Islet of Langerhans (tissue), 1 donor: ENCODE results near the gene PCDHA2.
"Not testable (repeated sequence)": the region's sequence is repeated elsewhere in the genome, so short reads cannot be mapped to it uniquely, and the experiment has no call there.

Experiments
- FAIRE-seq: peaks from one replicate; lab custom pipeline; 2011; peaks lifted over from hg19 to GRCh38; lab: Jason Lieb, UNC

Gene PCDHA2

DNA sequence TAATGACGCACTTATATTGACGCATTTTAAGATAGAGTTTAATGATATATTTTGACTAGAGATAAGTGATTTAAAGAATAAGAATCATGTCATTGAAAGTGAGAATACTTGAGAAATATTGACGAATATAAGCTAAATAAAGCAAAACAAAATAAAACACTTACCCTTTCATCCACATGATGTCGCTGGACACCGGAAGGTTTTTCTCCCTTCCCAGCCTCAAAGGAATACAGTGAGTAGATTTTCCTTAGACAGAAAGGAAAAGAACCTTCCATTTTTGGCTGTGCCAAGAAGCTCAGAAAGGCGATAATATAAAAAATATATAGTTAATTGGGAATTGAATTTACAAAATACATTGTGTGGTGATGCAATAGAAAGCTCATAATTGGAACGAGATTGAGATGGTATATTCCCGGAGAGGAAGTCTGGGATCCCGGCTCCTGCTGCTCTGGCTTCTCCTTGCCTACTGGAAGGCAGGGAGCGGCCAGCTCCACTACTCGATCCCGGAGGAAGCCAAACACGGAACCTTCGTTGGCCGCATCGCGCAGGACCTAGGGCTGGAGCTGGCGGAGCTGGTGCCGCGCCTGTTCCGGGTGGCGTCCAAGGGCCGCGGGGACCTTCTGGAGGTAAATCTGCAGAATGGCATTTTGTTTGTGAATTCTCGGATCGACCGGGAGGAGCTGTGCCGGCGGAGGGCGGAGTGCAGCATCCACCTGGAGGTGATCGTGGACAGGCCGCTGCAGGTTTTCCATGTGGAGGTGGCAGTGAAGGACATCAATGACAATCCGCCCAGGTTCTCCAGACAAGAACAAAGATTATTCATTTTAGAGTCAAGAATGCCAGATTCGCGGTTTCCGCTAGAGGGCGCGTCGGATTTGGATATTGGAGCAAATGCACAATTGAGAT lies 27.0 kb downstream of the PCDHA2 start, which contains the start of gene PCDHA5:
Gene PCDHA5 (plus strand): TSS at position 239 of the 906 bp plus-strand sequence.
- peak; percentile 53 for FAIRE-seq

- no peak for FAIRE-seq
Measured at GRCh38 chr5:140822281-140822629, 27.6 kb downstream of the PCDHA2 start.

DNA sequence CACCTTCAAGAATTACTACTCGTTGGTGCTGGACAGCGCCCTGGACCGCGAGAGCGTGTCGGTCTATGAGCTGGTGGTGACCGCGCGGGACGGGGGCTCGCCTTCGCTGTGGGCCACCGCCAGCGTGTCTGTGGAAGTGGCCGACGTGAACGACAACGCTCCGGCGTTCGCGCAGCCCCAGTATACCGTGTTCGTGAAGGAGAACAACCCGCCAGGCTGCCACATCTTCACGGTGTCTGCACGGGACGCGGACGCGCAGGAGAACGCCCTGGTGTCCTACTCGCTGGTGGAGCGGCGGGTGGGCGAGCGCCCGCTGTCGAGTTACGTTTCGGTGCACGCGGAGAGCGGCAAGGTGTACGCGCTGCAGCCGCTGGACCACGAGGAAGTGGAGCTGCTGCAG lies 28.3 kb downstream of the PCDHA2 start:
- not testable (repeated sequence) for FAIRE-seq

GRCh38 chr5:140823475-140823874 lies 28.8 kb downstream of the PCDHA2 start:
- FAIRE-seq = no peak

- no peak for FAIRE-seq
Measured at GRCh38 chr5:140827704-140828361, 33.2 kb downstream of the PCDHA2 start, which contains the start of gene PCDHA6. TSS of gene PCDHA6 (plus strand) at chr5:140827960. CDS start at chr5:140828092, 132 bp downstream.

- FAIRE-seq = no peak
Measured at GRCh38 chr5:140828362-140828737, 33.7 kb downstream of the PCDHA2 start.

- FAIRE-seq = not testable (repeated sequence)
Measured at GRCh38 chr5:140829511-140830501, 35.2 kb downstream of the PCDHA2 start.

- no peak for FAIRE-seq
Measured at GRCh38 chr5:140833993-140834392, 39.3 kb downstream of the PCDHA2 start, which contains the start of gene PCDHA7. TSS of gene PCDHA7 (plus strand) at chr5:140834269. CDS start at chr5:140834384, 115 bp downstream.

DNA sequence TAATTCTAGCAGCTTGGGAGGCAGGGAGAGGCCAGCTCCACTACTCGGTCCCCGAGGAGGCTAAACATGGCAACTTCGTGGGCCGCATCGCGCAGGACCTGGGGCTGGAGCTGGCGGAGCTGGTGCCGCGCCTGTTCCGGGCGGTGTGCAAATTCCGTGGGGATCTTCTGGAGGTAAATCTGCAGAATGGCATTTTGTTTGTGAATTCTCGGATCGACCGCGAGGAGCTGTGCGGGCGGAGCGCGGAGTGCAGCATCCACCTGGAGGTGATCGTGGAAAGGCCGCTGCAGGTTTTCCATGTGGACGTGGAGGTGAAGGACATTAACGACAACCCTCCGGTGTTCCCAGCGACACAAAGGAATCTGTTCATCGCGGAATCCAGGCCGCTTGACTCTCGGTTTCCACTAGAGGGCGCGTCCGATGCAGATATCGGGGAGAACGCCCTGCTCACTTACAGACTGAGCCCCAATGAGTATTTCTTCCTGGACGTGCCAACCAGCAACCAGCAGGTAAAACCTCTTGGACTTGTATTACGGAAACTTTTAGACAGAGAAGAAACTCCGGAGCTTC lies 39.9 kb downstream of the PCDHA2 start:
- FAIRE-seq = not testable (repeated sequence)

DNA sequence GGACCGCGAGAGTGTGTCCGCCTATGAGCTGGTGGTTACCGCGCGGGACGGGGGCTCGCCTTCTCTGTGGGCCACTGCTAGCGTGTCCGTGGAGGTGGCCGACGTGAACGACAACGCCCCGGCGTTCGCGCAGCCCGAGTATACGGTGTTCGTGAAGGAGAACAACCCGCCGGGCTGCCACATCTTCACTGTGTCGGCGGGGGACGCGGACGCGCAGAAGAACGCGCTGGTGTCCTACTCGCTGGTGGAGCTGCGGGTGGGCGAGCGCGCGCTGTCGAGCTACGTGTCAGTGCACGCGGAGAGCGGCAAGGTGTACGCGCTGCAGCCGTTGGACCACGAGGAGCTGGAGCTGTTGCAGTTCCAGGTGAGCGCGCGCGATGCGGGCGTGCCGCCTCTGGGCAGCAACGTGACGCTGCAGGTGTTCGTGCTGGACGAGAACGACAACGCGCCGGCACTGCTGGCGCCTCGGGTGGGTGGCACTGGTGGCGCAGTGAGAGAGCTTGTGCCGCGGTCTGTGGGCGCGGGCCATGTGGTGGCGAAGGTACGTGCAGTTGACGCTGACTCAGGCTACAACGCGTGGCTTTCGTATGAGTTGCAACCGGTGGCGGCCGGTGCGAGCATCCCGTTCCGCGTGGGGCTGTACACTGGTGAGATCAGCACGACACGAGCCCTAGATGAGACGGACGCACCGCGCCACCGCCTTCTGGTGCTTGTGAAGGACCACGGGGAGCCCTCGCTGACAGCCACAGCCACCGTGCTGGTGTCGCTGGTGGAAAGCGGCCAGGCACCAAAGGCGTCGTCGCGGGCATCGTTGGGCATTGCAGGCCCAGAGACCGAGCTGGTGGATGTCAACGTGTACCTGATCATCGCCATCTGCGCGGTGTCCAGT lies 41.2 kb downstream of the PCDHA2 start:
- FAIRE-seq = no peak

DNA sequence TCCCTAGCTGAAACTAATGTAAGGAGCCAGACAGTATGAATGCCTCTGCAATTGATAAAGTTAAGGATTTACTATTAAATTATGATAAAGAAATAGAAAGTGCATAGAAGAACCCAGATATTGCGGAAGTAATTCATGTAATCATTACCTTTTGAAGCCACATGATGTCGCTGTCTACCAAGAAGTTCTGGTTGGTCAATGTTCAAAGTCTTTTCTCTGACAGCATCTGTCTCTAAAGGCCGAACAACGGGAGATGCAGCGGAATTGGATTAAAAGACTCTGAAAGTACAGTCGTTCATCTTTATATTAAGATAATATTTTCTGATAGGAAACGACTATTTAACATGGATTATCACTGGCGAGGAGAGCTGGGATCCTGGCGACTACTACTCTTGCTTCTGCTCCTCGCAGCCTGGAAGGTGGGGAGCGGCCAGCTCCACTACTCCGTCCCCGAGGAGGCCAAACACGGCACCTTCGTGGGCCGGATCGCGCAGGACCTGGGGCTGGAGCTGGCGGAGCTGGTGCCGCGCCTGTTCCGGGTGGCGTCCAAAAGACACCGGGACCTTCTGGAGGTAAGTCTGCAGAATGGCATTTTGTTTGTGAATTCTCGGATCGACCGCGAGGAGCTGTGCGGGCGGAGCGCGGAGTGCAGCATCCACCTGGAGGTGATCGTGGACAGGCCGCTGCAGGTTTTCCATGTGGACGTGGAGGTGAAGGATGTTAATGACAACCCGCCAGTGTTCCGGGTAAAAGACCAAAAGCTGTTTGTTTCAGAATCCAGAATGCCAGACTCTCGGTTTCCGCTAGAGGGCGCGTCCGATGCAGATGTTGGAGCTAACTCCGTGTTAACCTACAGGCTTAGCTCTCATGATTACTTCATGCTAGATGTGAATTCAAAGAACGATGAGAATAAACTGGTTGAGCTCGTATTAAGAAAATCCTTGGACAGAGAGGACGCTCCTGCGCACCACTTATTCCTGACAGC lies 46.6 kb downstream of the PCDHA2 start, which contains the start of gene PCDHA8:
Gene PCDHA8 (plus strand): TSS at position 210 of the 985 bp plus-strand sequence. CDS start 135 bp downstream, at position 345.
- FAIRE-seq = no peak

- no peak for FAIRE-seq
Measured at GRCh38 chr5:140842798-140843733, 48.4 kb downstream of the PCDHA2 start.
